H9 (cell line): ENCODE data around the gene PELI2. TPM values are rescaled to one million over a fixed set of nuclear protein-coding genes. Genes with fewer than 3 reads are reported as not detected.

ENCODE experiments used
- DNase-seq: peaks from one replicate; pipeline ENCODE4 v3.0.0-alpha.2; 2017
- H2AFZ ChIP-seq: one replicate; pipeline ENCODE4 v1.6.1; 2013; ENCODE audit warnings: mild to moderate bottlenecking, low read length, control low read depth, moderate library complexity
- H2AK5ac ChIP-seq: 2 replicates; pipeline ENCODE4 v1.6.1; 2013; ENCODE audit warnings: low read length, control low read depth, mixed read lengths; ENCODE audit not compliant: insufficient read length
- H2BK120ac ChIP-seq: one replicate; pipeline ENCODE4 v1.6.1; 2013; ENCODE audit warnings: low read depth, mild to moderate bottlenecking, low read length, control low read depth, inconsistent platforms; ENCODE audit not compliant: poor library complexity, severe bottlenecking
- H2BK12ac ChIP-seq: 2 replicates; pipeline ENCODE4 v1.6.1; 2013; ENCODE audit warnings: low read length, control low read depth, mixed read lengths, low read depth; ENCODE audit not compliant: insufficient read length
- H2BK15ac ChIP-seq: 2 replicates; pipeline ENCODE4 v1.6.1; 2013; ENCODE audit warnings: low read depth, low read length, control low read depth
- H2BK20ac ChIP-seq: one replicate; pipeline ENCODE4 v1.6.1; 2013; ENCODE audit warnings: low read depth, mild to moderate bottlenecking, low read length, control low read depth, inconsistent platforms; ENCODE audit not compliant: poor library complexity, severe bottlenecking
- H2BK5ac ChIP-seq: 2 replicates; pipeline ENCODE4 v1.6.1; 2013; ENCODE audit warnings: low read length, control low read depth, mixed read lengths; ENCODE audit not compliant: insufficient read length
- H3K14ac ChIP-seq: 2 replicates; pipeline ENCODE4 v1.6.1; 2013; ENCODE audit warnings: low read length, control low read depth; ENCODE audit not compliant: insufficient read depth
- H3K18ac ChIP-seq: 2 replicates; pipeline ENCODE4 v1.6.1; 2013; ENCODE audit warnings: low read depth, mild to moderate bottlenecking, mixed read lengths, low read length, control low read depth; ENCODE audit not compliant: insufficient read length
- H3K23ac ChIP-seq: 2 replicates; pipeline ENCODE4 v1.6.1; 2013; ENCODE audit warnings: low read length, control low read depth, mixed read lengths, low read depth; ENCODE audit not compliant: insufficient read length
- H3K23me2 ChIP-seq: 2 replicates; pipeline ENCODE4 v1.6.1; 2013; ENCODE audit warnings: low read depth, mild to moderate bottlenecking, mixed read lengths, low read length, control low read depth; ENCODE audit not compliant: insufficient read length, poor library complexity, severe bottlenecking
- H3K27ac ChIP-seq: 2 replicates; pipeline ENCODE4 v1.5.1; 2013; ENCODE audit warnings: low read length, control low read depth, mixed read lengths, low read depth; ENCODE audit not compliant: insufficient read length
- H3K27me3 ChIP-seq: 2 replicates; pipeline ENCODE4 v1.6.1; 2013; ENCODE audit warnings: low read length, control low read depth, inconsistent platforms; ENCODE audit not compliant: insufficient read depth
- H3K4ac ChIP-seq: 2 replicates; pipeline ENCODE4 v1.6.1; 2013; ENCODE audit warnings: low read depth, mild to moderate bottlenecking, control low read depth, inconsistent platforms, low read length, moderate library complexity
- H3K4me1 ChIP-seq: 2 replicates; pipeline ENCODE4 v1.6.1; 2013; ENCODE audit warnings: low read length, control low read depth, inconsistent platforms; ENCODE audit not compliant: insufficient read depth
- H3K4me2 ChIP-seq: 2 replicates; pipeline ENCODE4 v1.6.1; 2013; ENCODE audit warnings: low read length, control low read depth, mixed read lengths; ENCODE audit not compliant: insufficient read length, insufficient read depth
- H3K56ac ChIP-seq: 2 replicates; pipeline ENCODE4 v1.6.1; 2013; ENCODE audit warnings: low read depth, mild to moderate bottlenecking, mixed read lengths, low read length, control low read depth; ENCODE audit not compliant: insufficient read length
- H3K79me1 ChIP-seq: 2 replicates; pipeline ENCODE4 v1.6.1; 2013; ENCODE audit warnings: low read depth, mild to moderate bottlenecking, moderate library complexity, low read length, control low read depth, inconsistent platforms; ENCODE audit not compliant: insufficient read depth, poor library complexity, severe bottlenecking
- H3K79me2 ChIP-seq: 2 replicates; pipeline ENCODE4 v1.6.1; 2013; ENCODE audit warnings: low read length, control low read depth, inconsistent platforms; ENCODE audit not compliant: insufficient read depth
- H3K9ac ChIP-seq: 2 replicates; pipeline ENCODE4 v1.6.1; 2013; ENCODE audit warnings: low read length, control low read depth, mixed read lengths; ENCODE audit not compliant: insufficient read length; ENCODE audit errors: extremely low read depth
- H3K9me3 ChIP-seq: one replicate; pipeline ENCODE4 v1.6.1; 2013; ENCODE audit warnings: low read depth, low read length, inconsistent platforms; ENCODE audit not compliant: control insufficient read depth
- H3T11ph ChIP-seq: one replicate; pipeline ENCODE4 v1.6.1; 2013; ENCODE audit warnings: mild to moderate bottlenecking, low read length, control low read depth, inconsistent platforms
- H4K20me1 ChIP-seq: one replicate; pipeline ENCODE4 v1.6.1; 2013; ENCODE audit not compliant: control insufficient read depth, insufficient read length, insufficient read depth
- H4K5ac ChIP-seq: 2 replicates; pipeline ENCODE4 v1.6.1; 2013; ENCODE audit warnings: low read depth, mild to moderate bottlenecking, mixed read lengths, low read length, control low read depth; ENCODE audit not compliant: insufficient read length
- H4K8ac ChIP-seq: replicated peaks from 2 replicates; pipeline ENCODE4 v1.6.1; 2013; ENCODE audit warnings: low read length, control low read depth, mixed read lengths, low read depth; ENCODE audit not compliant: insufficient read length
- H4K91ac ChIP-seq: 2 replicates; pipeline ENCODE4 v1.6.1; 2013; ENCODE audit warnings: low read depth, mild to moderate bottlenecking, moderate library complexity, mixed read lengths, low read length, control low read depth; ENCODE audit not compliant: insufficient read length
- H3K27ac Mint-ChIP-seq, 3 experiments: 2 replicates in 2 of 3; 3 replicates in 1 of 3; pipeline ENCODE4 v1.8.0; 2020 to 2021; ENCODE audit warnings: mixed read lengths in 3 of 3, mild to moderate bottlenecking in 1 of 3, moderate library complexity in 1 of 3
- H3K27me3 Mint-ChIP-seq: 2 replicates; pipeline ENCODE4 v1.8.0; 2021; ENCODE audit warnings: low read depth, mild to moderate bottlenecking, moderate library complexity, mixed read lengths
- H3K36me3 Mint-ChIP-seq, 3 experiments: 2 replicates in 2 of 3; 3 replicates in 1 of 3; pipeline ENCODE4 v1.8.0; 2020 to 2021; ENCODE audit warnings: low read depth in 3 of 3, mixed read lengths in 3 of 3; ENCODE audit not compliant: insufficient read depth in 1 of 3
- H3K4me1 Mint-ChIP-seq, 2 experiments: 2 replicates each; pipeline ENCODE4 v1.8.0; 2020; ENCODE audit warnings: mixed read lengths in 2 of 2
- H3K4me3 Mint-ChIP-seq, 2 experiments: 2 replicates in 1 of 2; 3 replicates in 1 of 2; pipeline ENCODE4 v1.8.0; 2020 to 2021; ENCODE audit warnings: mild to moderate bottlenecking in 2 of 2, mixed read lengths in 2 of 2, moderate library complexity in 1 of 2
- H3K9me3 Mint-ChIP-seq, 2 experiments: 2 replicates in 1 of 2; 3 replicates in 1 of 2; pipeline ENCODE4 v1.8.0; 2020; ENCODE audit warnings: mild to moderate bottlenecking in 2 of 2, mixed read lengths in 2 of 2, moderate library complexity in 1 of 2
- CTCF ChIP-seq: fragments of 200-600 bp; sonication (generic); conservative IDR thresholded peaks from 3 replicates; pipeline ENCODE4 v1.8.0; 2021; ENCODE audit warnings: antibody characterized with exemption, mild to moderate bottlenecking
- WGBS: extraction: QIAGEN DNeasy Blood & Tissue Kit; methylation state at CpG from one replicate; pipeline ENCODE4 v1.1.7; 2013; ENCODE audit warnings: missing lambda C conversion rate, low lambda C conversion rate, mixed read lengths; ENCODE audit not compliant: insufficient read length; ENCODE audit errors: extremely low coverage; 5-methylcytosine and 5-hydroxymethylcytosine counted together
- total RNA-seq: library from RNA; stranded (reverse); gene quantifications from 2 replicates; pipeline ENCODE4 v1.2.1, GENCODE V29; 2021

The PELI2 gene
- total RNA-seq, 1 experiment from 2014 or later = 18.0 TPM

- Histone ChIP-seq H3K79me1 (no peaks in the 10 kb centered on the region), H2BK12ac (no peak overlapping the region), H3K56ac (no peak overlapping the region), H4K20me1 (no peaks in the 10 kb centered on the region), H2BK15ac (no peak overlapping the region), H3K79me2 (no peaks in the 10 kb centered on the region), H4K5ac (no peak overlapping the region), H4K8ac (no peak overlapping the region), H3K14ac (no peak overlapping the region), H3K9ac (no peak overlapping the region), H3K27me3 (no peaks in the 10 kb centered on the region), H3K4me2 (no peak overlapping the region), H2BK5ac (no peak overlapping the region), H2AFZ (no peak overlapping the region), H3K23ac (no peak overlapping the region), H4K91ac (no peak overlapping the region), H3K9me3 (no peaks in the 10 kb centered on the region), H3K4ac (no peak overlapping the region), H3K27ac (no peak overlapping the region), H2BK120ac (no peak overlapping the region), H3K4me1 (no peaks in the 10 kb centered on the region), H2BK20ac (no peak overlapping the region), H3K23me2 (no peaks in the 10 kb centered on the region), H3K18ac (no peak overlapping the region), H3T11ph (no peak overlapping the region), H2AK5ac (no peak overlapping the region)
- Mint-ChIP-seq H3K9me3 (peaks cover 21 to 22% of the 10 kb centered on the region in 2 experiments), H3K27ac (no peak overlapping the region), H3K27me3 (no peaks in the 10 kb centered on the region), H3K4me1 (no peaks in the 10 kb centered on the region), H3K36me3 (peaks cover 3 to 19% (median 17%) of the 10 kb centered on the region in 3 experiments; a peak in 6 of 7 replicates), H3K4me3 (no peak overlapping the region)
- no peak for DNase-seq
- TF ChIP-seq CTCF = no peak
- WGBS = no CpG with 5 or more reads among the region's 1 CpG
Measured at GRCh38 chr14:56278383-56278782, 160.2 kb downstream of the PELI2 start.
